Urinary bladder (tissue), 4 donors: ENCODE results near the gene RANBP17. TPM values are rescaled to one million over a fixed set of nuclear protein-coding genes. Genes with fewer than 3 reads are reported as not detected.

Experiments used
- DNase-seq: peaks from one replicate; pipeline ENCODE4 v3.0.0-alpha.2; 2015; ENCODE audit errors: extremely low spot score
- H3K27ac ChIP-seq: one replicate; pipeline ENCODE4 v1.5.1; 2013; ENCODE audit warnings: low read depth, mild to moderate bottlenecking, moderate library complexity
- H3K36me3 ChIP-seq: one replicate; pipeline ENCODE4 v1.6.1; 2013; ENCODE audit warnings: mild to moderate bottlenecking, moderate library complexity; ENCODE audit not compliant: insufficient read depth
- H3K4me1 ChIP-seq: one replicate; pipeline ENCODE4 v1.6.1; 2013; ENCODE audit warnings: mild to moderate bottlenecking, moderate library complexity; ENCODE audit not compliant: insufficient read depth
- H3K4me3 ChIP-seq: one replicate; pipeline ENCODE4 v1.5.1; 2013; ENCODE audit warnings: low read depth, low read length
- WGBS: extraction: QIAGEN DNeasy Blood & Tissue Kit; methylation state at CpG from one replicate; pipeline ENCODE4 v1.1.7; 2013; 5-methylcytosine and 5-hydroxymethylcytosine counted together
- polyA plus RNA-seq: library from polyadenylated mRNA; stranded (reverse); fragments of 200-250 nt; gene quantifications from one replicate; pipeline ENCODE4 v1.2.3, GENCODE V29; 2013
- total RNA-seq: library from RNA; depleted of rRNA; stranded (reverse); fragments of >200 nt; gene quantifications from one replicate; pipeline ENCODE4 v1.2.3, GENCODE V29; 2014
- donor health status: healthy with polysubstance abuse.
- donor health status: healthy.

RANBP17 gene
- total and polyA plus RNA-seq, 2 donors, result 2.4 to 96.5 TPM

DNA sequence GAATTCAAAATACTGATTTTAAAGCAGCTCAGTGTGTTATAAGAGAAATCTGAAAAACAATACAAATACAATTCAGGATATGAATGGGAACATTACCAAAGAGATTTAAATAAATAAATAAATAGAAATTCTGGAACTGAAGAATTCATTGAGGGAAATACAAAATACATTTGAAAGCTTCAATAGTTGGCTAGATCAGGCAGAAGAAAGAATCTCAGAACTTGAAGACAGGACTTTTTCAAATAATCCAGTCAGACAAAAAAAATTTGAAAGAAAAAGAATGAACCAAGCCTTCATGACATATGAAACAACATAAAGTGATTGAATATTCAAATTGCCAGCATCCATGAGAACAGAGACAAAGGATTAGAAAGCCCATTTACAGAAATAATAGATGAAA is 387.6 kb downstream of the RANBP17 start:
- no peak overlapping the region for H3K27ac ChIP-seq
- H3K4me1 ChIP-seq, result no peaks in the 10 kb centered on the region
- H3K36me3 ChIP-seq, result no peaks in the 10 kb centered on the region
- H3K4me3 ChIP-seq, result no peak overlapping the region
- DNase-seq, result no peak

DNA sequence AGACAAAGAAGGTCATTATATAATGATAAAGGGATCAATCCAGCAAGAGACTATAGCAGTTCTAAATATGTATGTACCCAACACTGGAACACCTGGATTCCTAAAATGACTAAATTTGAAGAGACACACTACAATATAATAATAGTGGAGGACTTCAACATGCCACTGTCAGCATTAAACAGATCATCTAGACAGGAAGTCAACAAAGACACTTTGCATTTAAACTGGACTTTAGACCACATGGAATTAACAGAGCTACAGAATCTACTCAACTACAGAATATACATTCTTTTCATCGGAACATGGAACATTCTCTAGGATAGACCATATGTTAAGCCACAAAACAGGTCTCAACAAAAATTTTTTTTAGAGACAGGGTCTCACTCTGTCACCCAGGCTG is 388.9 kb downstream of the RANBP17 start:
- no peak for DNase-seq
- Histone ChIP-seq H3K4me3 (no peak overlapping the region), H3K36me3 (no peaks in the 10 kb centered on the region), H3K4me1 (no peaks in the 10 kb centered on the region), H3K27ac (no peak overlapping the region)
- 95% methylated on average over 1 of the region's 1 CpG for WGBS

DNA sequence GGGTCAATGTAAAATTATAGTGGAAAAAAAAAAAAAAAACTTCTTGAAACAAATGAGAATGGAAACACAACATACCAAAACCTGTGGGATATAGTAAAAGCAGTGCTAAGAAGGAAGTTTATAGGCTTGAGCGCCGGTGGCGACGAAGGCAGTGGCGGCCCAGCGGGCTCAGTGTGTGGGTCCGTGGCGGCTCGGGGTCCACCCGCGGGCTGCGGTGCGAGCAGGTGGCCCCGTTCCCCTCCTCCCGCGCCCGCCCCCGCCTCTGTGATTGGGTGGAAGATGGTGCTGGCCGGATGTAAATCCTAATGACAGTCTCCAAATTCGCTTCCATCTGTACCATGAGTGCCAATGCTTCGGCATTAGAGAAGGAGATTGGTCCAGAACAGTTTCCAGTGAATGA is 389.7 kb downstream of the RANBP17 start:
- H3K36me3 ChIP-seq, result no peaks in the 10 kb centered on the region
- DNase-seq, result no peak
- H3K4me1 ChIP-seq, result no peaks in the 10 kb centered on the region
- H3K27ac ChIP-seq, result no peak overlapping the region
- 97% methylated on average over 21 of the region's 21 CpGs for WGBS
- H3K4me3 ChIP-seq, result no peak overlapping the region

DNA sequence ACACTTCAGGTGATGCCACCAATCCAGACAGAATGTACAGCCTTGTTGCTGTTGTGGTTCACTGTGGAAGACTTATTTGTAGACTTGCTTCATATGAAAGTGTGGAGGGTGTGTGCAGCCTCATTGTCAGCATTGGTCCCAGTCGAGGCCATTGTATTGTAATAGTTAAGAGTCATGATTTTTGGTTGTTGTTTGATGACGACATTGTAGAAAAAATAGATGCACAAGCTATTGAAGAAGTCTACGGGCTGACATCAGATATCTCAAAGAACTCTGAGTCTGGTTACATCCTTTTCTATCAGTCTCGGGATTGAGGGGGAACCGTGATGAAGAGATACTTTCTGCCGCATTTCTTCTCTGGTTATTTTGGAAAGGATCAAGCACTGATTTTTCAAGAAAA is 390.9 kb downstream of the RANBP17 start:
- H3K4me3 ChIP-seq, result no peak overlapping the region
- 94% methylated on average over 6 of the region's 6 CpGs for WGBS
- no peak overlapping the region for H3K27ac ChIP-seq
- no peak for DNase-seq
- no peaks in the 10 kb centered on the region for H3K4me1 ChIP-seq
- no peaks in the 10 kb centered on the region for H3K36me3 ChIP-seq

DNA sequence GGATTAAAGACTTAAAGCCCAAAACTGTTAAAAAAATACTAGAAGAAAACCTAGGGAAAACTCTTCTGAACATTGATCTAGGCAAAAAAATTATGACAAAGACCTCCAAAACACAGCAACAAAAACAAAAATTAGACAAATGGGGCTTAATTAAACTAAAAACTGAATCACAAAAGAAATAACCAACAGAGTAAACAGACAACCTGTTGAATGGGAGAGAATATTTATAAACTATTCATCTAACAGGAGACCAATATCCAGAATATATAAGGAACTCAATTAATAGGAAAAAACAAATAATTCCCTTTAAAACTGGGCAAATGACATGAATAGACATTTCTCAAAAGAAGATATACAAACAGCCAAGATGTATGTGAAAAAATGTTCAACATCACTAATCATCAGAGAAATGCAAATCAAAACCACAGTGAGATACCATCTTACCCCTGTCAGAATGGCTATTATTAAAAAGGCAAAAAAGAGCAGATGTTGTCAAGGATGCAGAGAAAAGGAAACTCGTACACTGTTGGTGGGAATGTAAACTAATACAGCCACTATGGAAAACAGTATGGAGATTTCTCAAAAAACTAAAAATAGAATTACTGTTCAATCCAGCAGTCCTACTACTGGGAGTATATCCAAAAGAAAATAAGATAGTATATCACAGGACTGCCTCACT is 397.1 kb downstream of the RANBP17 start:
- 43% methylated on average over 1 of the region's 1 CpG for WGBS
- Histone ChIP-seq H3K36me3 (no peaks in the 10 kb centered on the region), H3K4me1 (no peaks in the 10 kb centered on the region), H3K4me3 (no peak overlapping the region), H3K27ac (no peak overlapping the region)
- DNase-seq, result no peak

DNA sequence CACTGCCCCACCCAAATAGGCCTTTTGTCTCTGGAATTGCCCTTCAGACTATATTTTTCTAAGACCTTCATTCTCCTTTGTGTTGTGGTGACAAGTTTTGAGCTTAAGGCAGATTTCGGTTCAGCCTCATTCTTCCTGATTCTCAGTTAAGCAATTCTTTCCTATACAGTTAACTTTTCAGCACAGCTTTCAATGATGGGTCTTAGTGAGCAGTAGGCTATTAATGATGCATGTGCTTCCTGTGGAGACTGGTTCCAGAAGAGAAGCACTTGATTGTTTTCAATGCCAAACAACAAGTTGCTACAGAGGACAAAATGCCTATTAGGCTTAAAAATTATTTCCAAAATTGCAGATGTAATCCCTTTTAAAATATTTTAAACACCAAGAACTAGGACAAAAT is 399.5 kb downstream of the RANBP17 start:
- Histone ChIP-seq H3K27ac (no peak overlapping the region), H3K36me3 (no peaks in the 10 kb centered on the region), H3K4me3 (no peak overlapping the region), H3K4me1 (no peaks in the 10 kb centered on the region)
- no peak for DNase-seq
- 72% methylated on average over 1 of the region's 1 CpG for WGBS

DNA sequence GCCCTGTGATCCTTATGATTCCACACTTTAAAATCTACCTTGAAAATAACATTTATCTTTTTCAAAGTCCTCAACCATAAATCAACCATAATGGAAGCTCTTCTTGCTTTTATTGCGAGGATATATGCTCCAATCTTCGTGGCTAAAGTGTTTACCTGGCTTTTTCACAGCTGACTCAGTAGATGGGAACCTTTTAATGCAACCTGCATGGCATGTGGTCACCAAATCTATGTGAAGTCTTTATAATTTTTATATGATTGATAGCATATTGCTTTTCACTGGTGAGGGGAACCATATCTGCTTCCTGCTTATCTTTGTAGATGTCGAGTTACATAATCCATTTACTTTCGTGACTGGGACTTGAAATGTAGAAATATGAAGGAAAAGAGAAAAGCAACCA is 400.1 kb downstream of the RANBP17 start:
- Histone ChIP-seq H3K4me1 (no peaks in the 10 kb centered on the region), H3K4me3 (no peak overlapping the region), H3K36me3 (no peaks in the 10 kb centered on the region), H3K27ac (no peak overlapping the region)
- WGBS, result 83% methylated on average over 4 of the region's 4 CpGs
- DNase-seq, result no peak

DNA sequence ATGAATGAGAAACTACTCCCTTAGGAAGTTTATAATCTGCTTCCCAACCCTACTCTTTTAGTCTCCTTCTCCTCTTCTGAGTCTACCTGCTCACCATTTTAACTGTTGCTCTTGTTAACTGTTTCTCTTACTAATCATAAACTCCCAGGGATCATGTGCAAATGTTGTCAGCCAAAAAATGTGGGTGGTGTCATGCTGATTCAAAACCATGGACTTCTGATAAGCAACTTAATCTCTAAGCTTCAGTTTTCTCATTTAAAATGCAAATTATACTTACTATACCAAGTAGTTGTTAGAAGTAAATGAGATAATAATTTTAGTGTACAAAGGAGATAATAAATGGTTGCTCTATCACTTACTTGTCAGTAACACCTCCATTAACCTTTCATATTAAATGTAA is 401.4 kb downstream of the RANBP17 start:
- no peak for DNase-seq
- H3K4me1 ChIP-seq, result no peaks in the 10 kb centered on the region
- no peak overlapping the region for H3K4me3 ChIP-seq
- H3K36me3 ChIP-seq, result no peaks in the 10 kb centered on the region
- no peak overlapping the region for H3K27ac ChIP-seq

DNA sequence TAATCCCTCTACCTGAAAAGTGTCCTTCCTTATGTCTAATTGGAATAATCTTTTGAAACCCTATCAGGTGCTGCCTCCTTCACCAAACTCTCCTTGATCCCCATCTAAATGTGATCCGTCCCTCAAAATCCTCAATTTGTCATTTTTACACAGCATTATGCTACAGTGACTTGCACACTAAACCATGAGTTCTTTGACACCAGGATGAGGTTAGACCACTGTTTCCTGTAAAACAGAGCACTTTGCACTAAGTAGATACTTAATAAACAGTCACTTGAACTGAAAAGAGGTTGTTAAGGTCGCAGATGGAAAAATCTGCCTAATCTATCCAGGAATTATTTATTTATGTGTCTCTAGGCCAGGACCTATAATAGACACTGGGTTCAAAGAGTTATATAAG is 403.0 kb downstream of the RANBP17 start:
- no peaks in the 10 kb centered on the region for H3K36me3 ChIP-seq

DNA sequence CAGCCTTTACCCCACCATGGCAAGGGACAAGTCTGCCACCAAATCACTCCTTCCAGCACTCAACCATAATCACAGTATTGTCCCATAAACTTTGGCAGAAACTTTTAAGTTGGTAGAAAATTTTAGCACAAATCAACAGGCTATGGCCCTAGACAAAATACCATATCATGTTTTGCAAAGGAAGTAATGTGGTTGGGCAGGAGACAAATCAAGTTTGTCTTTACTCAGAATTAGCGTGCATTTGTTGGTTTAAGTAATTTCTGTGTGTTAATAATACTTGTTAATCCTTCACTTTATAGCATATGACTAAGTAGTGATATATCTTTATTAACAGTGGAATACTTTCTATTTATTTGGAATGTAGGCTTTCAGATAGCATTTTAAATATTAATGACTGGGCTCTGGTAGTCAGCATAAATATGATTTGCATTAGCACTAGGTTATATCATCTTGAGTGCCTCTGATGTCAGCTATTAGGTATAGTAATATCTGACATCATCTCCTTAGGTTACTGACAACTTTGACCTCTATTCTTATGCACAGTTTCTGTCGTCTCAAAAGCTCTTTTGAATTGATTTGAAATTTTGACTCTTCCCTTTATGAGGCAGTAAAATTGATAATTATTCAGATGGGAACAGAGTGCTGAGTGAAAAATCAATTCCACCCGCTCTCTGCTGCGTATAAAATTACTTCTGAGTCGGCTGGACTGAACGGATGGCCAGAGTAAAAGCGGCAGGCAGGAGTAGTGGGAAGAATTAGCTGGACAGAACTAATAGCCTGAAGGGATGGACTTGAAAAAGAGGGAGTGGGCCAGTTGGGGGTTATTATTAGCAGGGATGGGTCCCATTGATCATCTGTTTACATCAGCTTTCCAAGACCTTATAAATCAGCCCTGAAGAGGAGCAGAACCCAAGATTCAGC is 407.1 kb downstream of the RANBP17 start:
- Histone ChIP-seq H3K36me3 (no peaks in the 10 kb centered on the region), H3K27ac (no peak overlapping the region), H3K4me1 (no peaks in the 10 kb centered on the region), H3K4me3 (no peak overlapping the region)
- 67% methylated on average over 7 of the region's 7 CpGs for WGBS
- DNase-seq, result no peak

More for the DNA sequence above, 403.0 kb downstream of the RANBP17 start:
- WGBS, result 91% methylated on average over 2 of the region's 2 CpGs
- no peak for DNase-seq
- H3K4me3 ChIP-seq, result no peak overlapping the region
- H3K4me1 ChIP-seq, result no peaks in the 10 kb centered on the region
- H3K27ac ChIP-seq, result no peak overlapping the region

DNA sequence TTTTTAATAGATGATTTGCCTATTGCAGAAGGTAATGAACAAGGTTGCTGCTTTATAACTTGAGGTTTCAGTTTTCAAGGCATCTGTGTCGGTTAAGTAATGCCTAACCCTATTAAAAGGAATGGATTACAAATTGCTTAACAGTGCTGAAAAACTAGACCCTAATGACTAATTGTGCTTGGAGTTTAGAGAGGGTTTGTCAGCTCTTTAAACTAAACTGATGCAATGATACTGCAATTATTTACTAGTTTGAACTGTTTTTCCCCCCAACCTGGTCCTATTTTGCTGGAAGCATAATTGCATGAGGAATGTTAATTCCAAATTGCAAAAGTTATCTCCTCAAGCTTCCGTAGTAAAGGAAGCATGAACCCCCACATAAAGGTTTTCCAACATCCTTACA is 407.9 kb downstream of the RANBP17 start:
- WGBS, result 83% methylated on average over 2 of the region's 2 CpGs
- no peak overlapping the region for H3K27ac ChIP-seq
- no peaks in the 10 kb centered on the region for H3K4me1 ChIP-seq
- no peak for DNase-seq
- H3K4me3 ChIP-seq, result no peak overlapping the region
- H3K36me3 ChIP-seq, result no peaks in the 10 kb centered on the region

DNA sequence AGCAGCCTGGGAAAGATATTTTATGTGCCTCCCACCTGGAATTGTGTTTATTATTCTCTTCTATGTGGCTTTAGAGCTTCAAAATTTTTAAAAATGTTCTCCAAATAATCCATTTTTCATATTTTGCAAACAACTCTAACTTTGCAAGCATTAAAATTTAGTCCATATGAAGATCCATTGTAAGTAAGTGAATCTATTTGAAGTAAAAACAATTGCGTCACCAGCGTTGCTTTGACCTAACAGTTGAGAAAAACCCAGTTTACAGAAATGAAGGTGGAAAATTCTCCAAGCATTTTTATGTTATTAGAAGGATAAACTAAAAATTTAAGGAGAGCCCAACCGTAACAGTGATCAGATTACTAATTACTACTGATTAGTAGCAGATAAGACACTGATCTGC is 408.3 kb downstream of the RANBP17 start:
- Histone ChIP-seq H3K36me3 (no peaks in the 10 kb centered on the region), H3K4me1 (no peaks in the 10 kb centered on the region), H3K4me3 (no peak overlapping the region), H3K27ac (no peak overlapping the region)
- 94% methylated on average over 3 of the region's 3 CpGs for WGBS
- no peak for DNase-seq

DNA sequence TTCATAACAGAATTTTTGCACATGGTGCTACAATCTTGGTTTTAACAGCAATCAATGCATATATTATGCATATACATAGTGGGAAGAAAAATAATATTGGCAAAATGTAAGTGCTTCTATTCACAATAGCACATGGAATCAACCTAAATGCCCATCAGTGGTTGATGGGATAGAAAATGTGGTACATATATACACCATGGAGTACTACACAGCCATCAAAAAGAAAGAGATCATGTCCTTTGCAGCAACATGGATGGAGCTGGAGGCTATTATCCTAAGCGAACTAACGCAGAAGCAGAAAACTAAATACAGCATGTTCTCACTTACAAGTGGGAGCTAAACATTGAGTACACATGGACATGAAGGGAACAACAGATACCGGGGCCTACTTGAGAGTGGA is 410.0 kb downstream of the RANBP17 start:
- WGBS, result 98% methylated on average over 3 of the region's 3 CpGs
- DNase-seq, result no peak

More for the DNA sequence above, 410.0 kb downstream of the RANBP17 start:
- Histone ChIP-seq H3K27ac (no peak overlapping the region), H3K4me1 (no peaks in the 10 kb centered on the region), H3K4me3 (no peak overlapping the region), H3K36me3 (no peaks in the 10 kb centered on the region)
